Mucosa of gallbladder (tissue), 1 donor: ENCODE results near the gene ANKRD11. TPM values are rescaled to one million over a fixed set of nuclear protein-coding genes. Genes with fewer than 3 reads are reported as not detected.
"Not testable (repeated sequence)": the region's sequence is repeated elsewhere in the genome, so short reads cannot be mapped to it uniquely, and the experiment has no call there.

ENCODE experiments used
- DNase-seq: peaks from one replicate; pipeline ENCODE4 v3.0.0-alpha.2; 2020; ENCODE audit warnings: low spot score
- total RNA-seq: library from RNA; stranded (reverse); gene quantifications from one replicate; pipeline ENCODE4 v1.2.1, GENCODE V29; 2021
- donor health status: DM: no; HTN: no; CAD: no.

ANKRD11 gene
- total RNA-seq, 1 donor from 2014 or later = 143 TPM

DNA sequence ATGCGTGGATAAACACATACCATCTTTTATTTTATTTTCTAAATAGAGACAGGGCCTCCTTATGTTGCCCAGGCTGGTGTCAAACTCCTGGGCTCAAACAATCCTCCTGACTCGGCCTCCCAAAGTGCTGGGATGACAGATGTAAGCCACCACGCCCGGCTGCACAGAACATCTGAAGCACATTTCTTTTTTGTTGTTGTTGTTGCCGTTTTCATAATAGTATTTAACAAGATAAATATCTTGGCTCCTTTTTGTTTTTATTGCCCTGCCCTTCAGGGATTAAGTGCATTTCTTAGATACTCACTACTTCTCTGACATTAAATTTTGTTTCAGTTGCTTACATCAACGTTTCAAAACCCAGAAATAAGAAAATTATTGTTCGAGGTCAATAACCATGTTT, 37.4 kb downstream of the ANKRD11 start:
- DNase-seq = no peak

DNA sequence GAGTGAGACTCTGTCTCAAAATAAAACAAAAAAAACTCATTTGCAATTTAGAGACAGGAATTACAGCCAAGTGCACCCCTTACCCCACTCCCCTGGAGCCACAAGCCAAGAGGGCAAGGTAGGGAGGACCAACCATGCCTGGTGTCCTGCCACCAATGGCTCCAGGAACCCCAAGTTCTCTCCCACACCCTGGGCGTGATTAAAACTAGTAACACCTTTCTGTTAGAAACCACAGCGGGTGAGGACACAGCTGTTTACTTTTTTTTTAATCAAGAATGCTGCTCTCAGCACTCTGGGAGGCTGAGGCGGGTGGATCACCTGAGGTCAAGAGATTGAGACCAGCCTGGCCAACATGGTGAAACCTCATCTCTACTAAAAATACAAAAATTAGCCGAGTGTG, 38.1 kb downstream of the ANKRD11 start:
- DNase-seq = no peak

DNA sequence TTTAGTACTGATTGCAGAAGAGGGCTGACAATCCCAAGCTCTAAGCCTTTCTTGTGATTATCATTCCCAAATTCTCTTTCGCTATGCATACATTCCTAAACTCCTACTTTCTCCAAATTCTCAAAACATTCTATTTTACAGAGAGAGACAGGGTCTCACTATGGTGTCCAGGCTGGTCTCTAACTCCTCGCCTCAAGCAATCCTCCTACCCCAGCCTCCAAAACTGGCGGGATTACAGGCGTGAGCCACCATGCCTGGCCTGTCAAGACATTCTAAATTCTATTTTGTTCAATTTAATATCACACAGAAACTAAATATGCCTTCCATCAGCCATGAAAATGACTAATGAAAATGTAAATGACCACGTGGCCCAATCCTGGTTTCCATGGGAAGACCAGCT, 39.8 kb downstream of the ANKRD11 start:
- no peak for DNase-seq

DNA sequence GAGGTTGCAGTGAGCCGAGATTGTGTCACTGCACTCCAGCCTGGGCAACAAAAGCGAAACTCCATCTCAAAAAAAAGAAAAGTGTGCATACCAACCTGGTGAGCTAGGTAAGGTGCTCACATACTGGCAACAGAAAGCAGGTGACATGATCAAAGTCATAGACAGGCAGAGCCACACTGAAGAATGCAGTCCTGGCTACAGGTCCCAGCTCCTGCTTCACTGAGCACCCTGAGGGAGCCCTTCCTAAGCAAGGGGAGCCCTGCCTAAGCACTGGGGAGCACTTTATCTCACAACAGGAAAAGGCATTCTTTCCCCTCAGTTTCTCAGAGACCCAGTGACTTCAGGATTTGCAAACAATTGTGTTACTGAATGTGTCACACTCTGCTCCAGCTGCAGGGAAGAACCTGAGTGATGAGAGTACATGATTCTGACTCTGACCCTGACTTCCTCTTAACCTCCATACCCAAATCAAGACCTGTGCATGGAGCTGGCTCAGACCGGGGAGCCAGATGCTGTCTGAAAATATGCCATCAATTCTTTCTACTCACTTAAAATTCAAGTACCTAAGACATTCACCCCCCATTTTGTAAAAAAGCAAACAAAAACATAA, 40.5 kb downstream of the ANKRD11 start:
- DNase-seq = no peak

GRCh38 chr16:89448656-89449055, 41.7 kb downstream of the ANKRD11 start:
- peak; percentile 60 for DNase-seq

- DNase-seq = no peak
Measured at GRCh38 chr16:89446975-89447293, 43.4 kb downstream of the ANKRD11 start.

DNA sequence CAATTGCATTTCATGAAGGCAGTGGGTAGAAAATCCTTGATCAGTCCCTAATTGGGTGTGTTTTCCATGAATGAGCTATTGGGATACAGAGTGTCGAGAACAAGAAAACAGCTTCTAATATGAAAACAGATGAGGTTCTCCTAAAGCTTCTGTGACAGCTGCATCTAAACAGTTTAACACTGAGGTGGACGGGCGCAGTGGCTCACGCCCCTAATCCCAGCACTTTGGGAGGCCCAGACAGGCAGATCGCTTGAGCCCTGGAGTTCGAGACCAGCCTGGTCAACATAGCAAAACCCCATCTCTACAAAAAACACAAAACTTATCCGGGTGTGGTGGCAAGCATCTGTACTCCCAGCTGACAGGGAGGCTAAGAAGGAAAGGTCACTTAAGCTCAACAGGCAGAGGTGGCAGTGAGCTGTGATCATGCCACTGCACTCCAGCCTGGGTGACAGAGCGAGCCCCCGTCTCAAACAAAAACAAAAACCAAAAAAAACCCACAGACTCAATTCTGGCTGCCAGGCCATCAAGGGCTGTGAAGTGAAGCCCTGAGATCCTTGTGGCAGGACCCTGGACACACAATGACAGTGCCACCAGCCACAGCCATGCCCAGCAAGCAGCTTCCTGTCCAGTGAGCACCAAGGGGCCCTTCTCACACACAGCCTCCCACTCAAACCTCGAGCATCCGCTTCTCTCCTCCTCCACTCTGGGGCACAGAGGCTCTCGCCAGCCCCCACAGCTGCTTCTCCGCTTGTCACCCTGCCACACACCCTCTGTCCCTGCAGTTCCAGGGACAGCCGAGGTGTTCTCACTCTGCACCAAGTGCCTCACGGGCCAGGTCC, 44.0 kb downstream of the ANKRD11 start:
- DNase-seq = no peak

DNA sequence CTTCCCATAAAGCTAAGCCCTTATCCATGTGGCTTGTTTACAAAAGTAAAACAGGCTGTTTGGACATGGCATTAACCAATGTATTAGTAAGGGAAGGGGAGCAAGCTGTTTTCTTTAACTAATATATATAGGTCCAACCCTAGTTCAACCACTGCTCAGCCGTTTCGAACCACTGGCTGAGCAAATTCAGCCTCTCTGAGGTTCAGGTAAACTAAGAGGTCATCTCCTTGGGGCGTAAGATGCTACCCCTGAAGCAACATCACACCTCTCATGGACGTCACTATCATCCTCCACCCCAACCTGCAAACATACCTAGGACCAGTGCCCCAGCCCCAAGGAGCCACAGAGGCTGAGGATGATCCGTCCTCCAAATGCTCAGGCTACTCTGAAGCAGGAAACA, 45.2 kb downstream of the ANKRD11 start:
- no peak for DNase-seq

DNA sequence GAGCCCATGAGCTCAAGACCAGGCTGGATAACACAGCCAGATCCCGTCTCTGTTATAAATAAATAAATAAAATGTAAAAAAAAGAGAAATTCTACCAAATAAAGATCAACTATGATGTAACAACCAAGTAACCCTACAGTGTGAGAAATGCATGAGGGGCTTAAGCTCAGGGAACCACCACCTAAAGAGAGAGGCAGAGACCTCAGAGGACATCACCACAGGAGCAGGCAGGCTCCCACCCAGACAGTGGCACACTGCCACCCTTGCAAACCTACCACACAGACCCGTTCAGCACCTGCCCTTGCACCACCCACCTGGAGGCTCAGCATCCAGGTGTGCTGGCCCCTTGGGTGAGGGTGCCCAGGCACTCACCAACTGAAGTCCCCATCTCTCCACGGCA, 45.6 kb downstream of the ANKRD11 start:
- no peak for DNase-seq

GRCh38 chr16:89444151-89444723, 46.1 kb downstream of the ANKRD11 start:
- DNase-seq = no peak

DNA sequence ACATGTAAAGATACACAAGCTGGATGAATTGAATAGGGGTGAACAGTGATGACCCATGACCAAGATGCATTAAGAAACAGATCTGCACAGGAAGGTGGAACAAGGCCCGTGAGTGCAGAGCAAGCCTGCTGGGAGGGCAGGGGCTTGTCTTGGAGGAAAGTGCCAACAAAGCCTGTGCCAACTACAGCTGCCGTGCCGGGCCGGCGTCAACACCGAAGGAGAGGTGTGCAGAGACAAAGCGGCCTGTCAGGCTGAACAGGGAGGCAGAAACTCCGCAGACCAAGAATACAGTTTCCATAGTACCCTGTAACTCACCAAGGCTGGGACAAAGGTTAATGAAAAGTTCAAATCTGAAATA, 46.7 kb downstream of the ANKRD11 start:
- no peak for DNase-seq

GRCh38 chr16:89442990-89443726, 47.2 kb downstream of the ANKRD11 start:
- peak; percentile 65 for DNase-seq

DNA sequence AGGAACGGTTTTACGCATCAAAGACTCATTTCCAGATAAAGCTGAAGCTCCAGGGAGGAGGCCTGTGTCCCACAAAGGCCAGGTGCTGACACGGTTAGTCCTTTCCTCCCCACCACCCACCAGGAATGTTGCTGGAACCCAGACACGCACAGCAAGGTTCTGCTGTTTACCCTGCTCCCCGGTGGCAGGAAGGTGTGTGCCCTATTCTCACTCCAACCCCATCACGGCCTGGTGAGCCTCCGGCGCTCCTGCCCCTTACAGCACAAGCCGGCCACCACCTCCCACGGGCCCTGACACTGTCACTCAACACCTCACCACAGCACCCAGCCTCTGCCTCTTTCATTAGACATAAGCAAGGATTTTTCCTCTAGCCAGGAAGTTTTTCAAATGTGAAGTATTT, 47.8 kb downstream of the ANKRD11 start:
- DNase-seq = no peak

DNA sequence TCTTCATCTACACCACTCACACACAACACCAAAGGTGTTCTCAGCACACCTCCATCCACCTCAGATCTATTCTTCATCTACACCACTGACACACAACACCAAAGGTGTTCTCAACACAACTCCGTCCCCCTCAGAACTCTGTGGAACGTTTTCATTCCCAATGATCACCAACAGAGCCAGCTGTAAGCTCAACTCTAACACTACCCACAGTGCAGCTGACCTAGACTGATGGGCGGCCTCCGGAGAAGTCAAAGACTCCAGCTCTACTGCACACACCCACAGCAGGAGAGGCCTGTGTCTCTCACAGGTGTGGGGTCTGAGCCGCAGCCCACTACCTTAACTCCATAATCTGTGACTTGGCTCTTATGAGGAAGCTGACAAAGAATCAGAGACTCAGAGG, 50.7 kb downstream of the ANKRD11 start:
- DNase-seq = no peak

DNA sequence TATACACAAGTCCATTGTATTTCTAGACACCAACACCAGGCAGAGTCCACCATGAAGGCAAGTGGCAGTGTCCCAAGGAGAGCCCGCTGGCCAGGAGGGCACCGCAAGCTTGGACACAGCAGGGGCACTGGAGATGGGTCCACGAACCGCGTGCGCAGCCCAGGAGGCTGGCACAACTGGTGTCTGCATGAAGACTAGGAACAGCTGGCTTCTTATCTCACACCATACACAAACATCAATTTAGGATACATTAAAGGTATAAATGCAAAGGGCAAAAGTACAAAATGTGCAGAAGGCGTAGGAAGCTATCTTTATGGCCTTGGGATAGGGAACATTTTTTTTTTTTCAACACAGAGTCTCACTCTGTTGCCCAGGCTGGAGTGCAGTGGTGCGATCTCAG, 52.4 kb downstream of the ANKRD11 start:
- DNase-seq = no peak

DNA sequence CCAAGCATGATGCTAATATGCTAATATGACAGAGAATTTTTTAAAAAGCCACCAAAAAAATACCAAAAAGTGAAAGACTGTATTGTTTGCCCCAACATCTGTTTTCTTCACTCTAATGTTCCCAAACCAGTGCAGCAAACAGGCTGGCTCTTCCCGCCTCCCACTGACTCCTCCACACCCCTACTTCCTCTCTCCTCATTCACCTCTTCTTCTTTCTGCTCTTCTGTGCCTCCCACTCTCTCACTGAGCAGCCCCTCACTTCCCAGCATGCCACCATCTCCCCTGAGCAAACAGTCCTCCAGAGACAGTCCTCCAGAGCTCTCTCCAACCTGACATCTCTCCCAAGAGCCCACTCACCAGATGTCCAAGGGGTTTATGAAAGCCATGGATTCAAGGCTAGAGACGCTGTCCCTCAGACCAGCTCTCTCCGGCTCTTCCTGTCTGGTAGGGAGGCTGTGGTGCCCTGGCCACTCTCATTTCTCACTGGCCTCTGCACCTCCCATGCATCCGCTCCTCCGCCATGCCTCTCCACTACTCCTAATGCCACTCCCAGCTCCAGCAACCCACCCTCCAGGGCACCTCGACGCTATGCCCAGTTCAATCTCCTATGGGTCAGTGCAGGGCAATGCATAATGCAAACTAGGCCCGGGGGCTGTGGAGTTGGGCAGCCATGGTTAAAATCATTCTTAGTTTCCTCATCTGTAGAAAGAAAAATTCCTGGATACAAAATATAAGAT, 52.9 kb downstream of the ANKRD11 start:
- DNase-seq = no peak

- DNase-seq = no peak
Measured at GRCh38 chr16:89436366-89436765, 54.0 kb downstream of the ANKRD11 start.

DNA sequence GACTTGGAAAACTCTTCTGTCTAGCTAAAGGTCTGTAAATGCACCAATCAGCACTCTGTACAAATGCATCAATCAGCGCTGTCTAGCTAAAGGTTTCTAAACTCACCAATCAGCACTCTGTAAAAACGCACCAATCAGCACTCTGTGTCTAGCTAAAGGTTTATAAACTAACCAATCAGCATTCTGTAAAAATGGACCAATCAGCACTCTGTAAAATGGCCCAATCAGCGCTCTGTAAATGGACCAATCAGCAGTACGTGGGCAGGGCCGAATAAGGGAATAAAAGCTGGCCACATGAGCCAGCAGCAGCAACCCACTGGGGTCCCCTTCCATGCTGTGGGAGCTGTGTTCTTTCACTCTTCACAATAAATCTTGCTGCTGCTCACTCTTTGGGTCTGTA, 55.3 kb downstream of the ANKRD11 start:
- not testable (repeated sequence) for DNase-seq

- no peak for DNase-seq
Measured at GRCh38 chr16:89434490-89434889, 55.9 kb downstream of the ANKRD11 start.

DNA sequence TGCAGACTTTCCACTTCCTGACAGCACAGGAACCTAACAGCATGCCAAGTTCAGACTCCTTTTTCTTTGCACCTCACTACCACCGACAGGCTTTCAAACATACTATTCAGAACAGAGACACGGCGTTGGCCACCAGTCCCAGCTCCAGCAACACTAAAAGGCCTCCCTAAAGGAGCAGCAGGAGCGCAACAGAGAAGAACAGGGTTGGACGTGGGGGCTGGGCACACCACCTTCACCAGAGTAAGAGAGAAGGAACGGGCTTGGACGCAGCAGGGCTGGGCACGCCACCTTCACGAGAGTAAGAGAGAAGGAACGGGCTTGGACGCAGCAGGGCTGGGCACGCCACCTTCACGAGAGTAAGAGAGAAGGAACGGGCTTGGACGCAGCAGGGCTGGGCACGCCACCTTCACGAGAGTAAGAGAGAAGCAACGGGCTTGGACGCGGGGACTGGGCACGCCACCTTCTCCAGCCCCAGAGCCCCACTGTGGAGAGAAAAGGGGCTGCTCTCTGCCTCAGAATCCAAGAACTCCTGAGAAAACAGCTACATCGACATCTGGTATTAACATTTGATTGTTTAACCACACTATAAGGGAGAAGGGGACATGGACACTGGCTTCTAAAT, 56.9 kb downstream of the ANKRD11 start:
- DNase-seq = not testable (repeated sequence)

DNA sequence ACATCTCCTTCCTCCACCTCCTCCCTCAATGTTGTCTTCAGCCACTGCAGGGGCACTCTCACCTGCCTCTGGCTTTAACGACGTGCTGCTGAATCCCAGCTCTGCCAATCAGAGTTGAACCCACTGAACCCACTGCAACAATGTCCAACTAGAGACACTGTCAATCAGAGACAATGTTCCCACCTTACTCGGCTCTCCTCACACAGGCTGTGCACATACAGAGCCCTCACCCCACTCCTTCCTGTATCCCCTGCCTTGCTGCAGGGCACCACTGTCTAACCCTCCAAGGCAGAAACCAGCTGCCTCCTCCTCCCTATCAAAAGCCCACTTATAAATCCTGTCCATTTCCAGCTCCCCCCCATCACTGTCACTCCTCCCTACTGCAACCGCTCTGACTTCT, 58.7 kb downstream of the ANKRD11 start:
- no peak for DNase-seq
